A549 (cell line): ENCODE measurements around the gene PLD4.

Experiments
- BHLHE40 ChIP-seq: IDR thresholded peaks from 2 replicates; pipeline ENCODE4 v1.6.1; 2012; ENCODE audit warnings: low read depth, low read length, inconsistent platforms
- CHD2 ChIP-seq: fragments of 150-350 bp; IDR thresholded peaks from 2 replicates; pipeline ENCODE4 v1.6.1; 2014; ENCODE audit warnings: low read length; ENCODE audit not compliant: partially characterized antibody
- CHD4 ChIP-seq: fragments of 200-600 bp; sonication (generic); IDR thresholded peaks from 2 replicates; pipeline ENCODE4 v1.6.1; 2016; ENCODE audit warnings: antibody characterized with exemption, mild to moderate bottlenecking, borderline replicate concordance
- CTCF ChIP-seq: fragments of >200 bp; sonication (Bioruptor Twin); formaldehyde crosslinking; IDR thresholded peaks from 3 replicates; pipeline ENCODE4 v1.5.1; 2016
- ELK1 ChIP-seq: fragments of 150-350 bp; IDR thresholded peaks from 2 replicates; pipeline ENCODE4 v1.6.1; 2014; ENCODE audit warnings: low read depth, mild to moderate bottlenecking, low read length
- EP300 ChIP-seq, 2 experiments: fragments of >200 bp; sonication (Bioruptor Twin); formaldehyde crosslinking; IDR thresholded peaks; 2 replicates in 1 of 2; 3 replicates in 1 of 2; pipeline ENCODE4 v1.6.1; 2016 to 2017
- MAZ ChIP-seq: fragments of 150-350 bp; IDR thresholded peaks from 2 replicates; pipeline ENCODE4 v1.6.1; 2014; ENCODE audit warnings: antibody characterized with exemption, low read depth, low read length, borderline replicate concordance
- MYC ChIP-seq: IDR thresholded peaks from 2 replicates; pipeline ENCODE4 v1.6.1; 2012; ENCODE audit warnings: mild to moderate bottlenecking, inconsistent platforms, low read length, improper control_type of control experiment, borderline replicate concordance
- NR3C1 ChIP-seq: fragments of >200 bp; sonication (Bioruptor Twin); formaldehyde crosslinking; IDR thresholded peaks from 3 replicates; pipeline ENCODE4 v1.6.1; 2017
- POLR2A ChIP-seq: IDR thresholded peaks from 2 replicates; pipeline ENCODE4 v1.6.1; 2012; ENCODE audit warnings: mild to moderate bottlenecking, low read length
- TP53 ChIP-seq: fragments of 250-450 bp; sonication (Bioruptor Pico); IDR thresholded peaks from 2 replicates; pipeline ENCODE4 v1.5.0; 2021; ENCODE audit warnings: mild to moderate bottlenecking, moderate library complexity
- USF2 ChIP-seq: fragments of 450-650 bp; IDR thresholded peaks from 2 replicates; pipeline ENCODE4 v1.6.1; 2014; ENCODE audit warnings: antibody characterized with exemption
- ZC3H11A ChIP-seq: fragments of 450-650 bp; IDR thresholded peaks from 2 replicates; pipeline ENCODE4 v1.6.1; 2014; ENCODE audit warnings: antibody characterized with exemption, mild to moderate bottlenecking
- ZFP36 ChIP-seq: fragments of 450-650 bp; IDR thresholded peaks from 2 replicates; pipeline ENCODE4 v1.6.1; 2014; ENCODE audit warnings: borderline replicate concordance; ENCODE audit not compliant: partially characterized antibody

GRCh38 chr14:104966981-104967385 is 42.3 kb downstream of the PLD4 start:
- no peak for TF ChIP-seq EP300 (IDR thresholded peaks at IDR 0.05)
- no peak for TF ChIP-seq NR3C1
- TF ChIP-seq CHD2 = no peak
- TF ChIP-seq MAZ = no peak
- no peak for TF ChIP-seq CHD4
- TF ChIP-seq ELK1 = no peak
- TF ChIP-seq CTCF = no peak
- no peak for TF ChIP-seq ZC3H11A
- no peak for TF ChIP-seq ZFP36
- no peak for TF ChIP-seq TP53 (CRISPR knock-in tag)
- TF ChIP-seq POLR2A = no peak
- no peak for TF ChIP-seq USF2
- no peak for TF ChIP-seq MYC
- no peak for TF ChIP-seq BHLHE40
